RWPE1 (cell line): Measurements from ENCODE around the gene AGAP1.

ENCODE experiments used
- CTCF ChIA-PET: fragments of 350-600 bp; sonication (Branson Sonifier 250); formaldehyde crosslinking; extraction: SDS; loops from one replicate; lab custom pipeline; 2021; lab: Yijun Ruan, JAX
- POLR2A ChIA-PET: fragments of 400-600 bp; formaldehyde crosslinking; extraction: SDS; loops from one replicate; lab custom pipeline; 2020; ENCODE audit warnings: antibody characterized with exemption; ENCODE audit not compliant: low non-redundant PET; lab: Yijun Ruan, JAX
- DNase-seq: peaks from one replicate; pipeline ENCODE4 v3.0.0; 2012; ENCODE audit warnings: low spot score
- H3K27ac ChIP-seq: fragments of 450-650 bp; 2 replicates; pipeline ENCODE4 v1.5.1; 2017
- CTCF ChIP-seq: fragments of 450-650 bp; conservative IDR thresholded peaks from 2 replicates; pipeline ENCODE4 v1.5.1; 2017; ENCODE audit warnings: low read depth, mild to moderate bottlenecking

Gene AGAP1

GRCh38 chr2:235729557-235729947 is 235.7 kb downstream of the AGAP1 start:
- no peak overlapping the region for H3K27ac ChIP-seq
- no peak for TF ChIP-seq CTCF
- CTCF ChIA-PET = interaction anchor here (0.6 kb wide), 1 partner anchor 136 kb away, joined by 5 read pairs; no protein-coding TSS in a partner anchor
- POLR2A ChIA-PET = no interaction called here
- no peak for DNase-seq

GRCh38 chr2:235730115-235730514 is 236.3 kb downstream of the AGAP1 start:
- POLR2A ChIA-PET = no interaction called here

GRCh38 chr2:235733761-235734160 is 239.9 kb downstream of the AGAP1 start:
- DNase-seq = no peak
- ChIA-PET POLR2A (no interaction called here), CTCF (no interaction called here)
- no peak overlapping the region for H3K27ac ChIP-seq
- no peak for TF ChIP-seq CTCF

More at GRCh38 chr2:235730115-235730514, 236.3 kb downstream of the AGAP1 start:
- CTCF ChIA-PET = interaction anchor here (1.2 kb wide), 1 partner anchor 13 kb away, joined by 3 read pairs; no protein-coding TSS in a partner anchor
- TF ChIP-seq CTCF = no peak
- no peak overlapping the region for H3K27ac ChIP-seq
- DNase-seq = no peak

GRCh38 chr2:235734168-235734567 is 240.3 kb downstream of the AGAP1 start:
- DNase-seq = no peak
- ChIA-PET CTCF (interaction anchor here (0.7 kb wide), 1 partner anchor 1230 kb away, joined by 6 read pairs; no protein-coding TSS in a partner anchor), POLR2A (no interaction called here)
- H3K27ac ChIP-seq = no peak overlapping the region
- TF ChIP-seq CTCF = no peak

GRCh38 chr2:235734688-235735231 is 240.9 kb downstream of the AGAP1 start:
- TF ChIP-seq CTCF = no peak
- ChIA-PET CTCF (interaction anchor here (0.6 to 0.7 kb wide), 2 partner anchors 84 to 1230 kb away, joined by 3 to 6 read pairs; no protein-coding TSS in a partner anchor), POLR2A (no interaction called here)
- H3K27ac ChIP-seq = no peak overlapping the region
- no peak for DNase-seq

GRCh38 chr2:235737396-235737795 is 243.6 kb downstream of the AGAP1 start:
- no peak for TF ChIP-seq CTCF
- peak overlapping the region; percentile 68 for H3K27ac ChIP-seq
- ChIA-PET CTCF (interaction anchor here (0.6 kb wide), 1 partner anchor 61 kb away, joined by 3 read pairs; no protein-coding TSS in a partner anchor), POLR2A (no interaction called here)
- no peak for DNase-seq
